Measurements from ENCODE around the gene UQCRHL.
A peak's percentile ranks its signal among the peaks of the same experiment; 100 is the strongest.
"Not testable (repeated sequence)": the region's sequence is repeated elsewhere in the genome, so short reads cannot be mapped to it uniquely, and the experiment has no call there.

UQCRHL gene

GRCh38 chr1:15847100-15847892, 39.8 kb upstream of the UQCRHL start, which contains the start of gene SPEN:
SPEN (plus strand) TSS chr1:15847707; CDS start chr1:15848068, 361 bp downstream.
- Histone ChIP-seq H3K27ac (peak within 1 kb of the TSS; percentile 99), H3K9me3 (no peaks in the 10 kb centered on the region), H3K36me3 (no peaks in the 10 kb centered on the region), H3K4me3 (peak within 1 kb of the TSS; percentile 93 to 98), H3K4me1 (peaks cover 0 to 62% (median 31%) of the 10 kb centered on the region in 4 donors), H3K27me3 (no peaks in the 10 kb centered on the region)
- TF ChIP-seq CTCF (IDR thresholded peaks at IDR 0.05), result peak; percentile 6 to 25
- intact Hi-C loops (cut with DNase I; ENCODE audit: low total_unique reads), result no loop called here
- peak; percentile 97 to 99 for DNase-seq

- H3K27me3 ChIP-seq; H3K9me3 ChIP-seq; H3K36me3 ChIP-seq; H3K27ac ChIP-seq; intact Hi-C loops (cut with DNase I; ENCODE audit: low total_unique reads): not testable (repeated sequence)
- peak in 1 of 2 donors; percentile 60 for DNase-seq
- Histone ChIP-seq H3K4me3 (peak overlapping the region in 1 of 2 donors; percentile 98), H3K4me1 (peaks cover 0 to 49% (median 22%) of the 10 kb centered on the region in 4 donors)
Measured at GRCh38 chr1:15846056-15846455, 38.6 kb upstream of the UQCRHL start.

GRCh38 chr1:15843826-15844572, 36.5 kb upstream of the UQCRHL start:
- H3K4me3 ChIP-seq, result no peak overlapping the region
- intact Hi-C loops (cut with DNase I; ENCODE audit: low total_unique reads), result no loop called here
- H3K27ac ChIP-seq, result peak overlapping the region in 1 of 2 donors; percentile 3
- no peaks in the 10 kb centered on the region for H3K9me3 ChIP-seq
- no peaks in the 10 kb centered on the region for H3K36me3 ChIP-seq
- DNase-seq, result no peak
- TF ChIP-seq CTCF (IDR thresholded peaks at IDR 0.05), result no peak
- no peaks in the 10 kb centered on the region for H3K27me3 ChIP-seq
- H3K4me1 ChIP-seq, result peaks cover 0 to 36% (median 15%) of the 10 kb centered on the region in 4 donors

GRCh38 chr1:15838721-15839120, 31.3 kb upstream of the UQCRHL start:
- no peak for TF ChIP-seq CTCF (IDR thresholded peaks at IDR 0.05)
- Histone ChIP-seq H3K27me3 (no peaks in the 10 kb centered on the region), H3K36me3 (no peaks in the 10 kb centered on the region), H3K27ac (no peak overlapping the region), H3K4me1 (peaks cover 0 to 15% (median 3%) of the 10 kb centered on the region in 4 donors), H3K9me3 (no peaks in the 10 kb centered on the region), H3K4me3 (no peak overlapping the region)
- intact Hi-C loops (cut with DNase I; ENCODE audit: low total_unique reads), result no loop called here
- peak in 1 of 2 donors; percentile 46 for DNase-seq

GRCh38 chr1:15837931-15838330, 30.5 kb upstream of the UQCRHL start:
- H3K4me3 ChIP-seq, result no peak overlapping the region
- intact Hi-C loops (cut with DNase I; ENCODE audit: low total_unique reads), result no loop called here
- no peak for TF ChIP-seq CTCF (IDR thresholded peaks at IDR 0.05)
- H3K9me3 ChIP-seq, result no peaks in the 10 kb centered on the region
- no peaks in the 10 kb centered on the region for H3K36me3 ChIP-seq
- peak in 1 of 2 donors; percentile 33 for DNase-seq
- H3K4me1 ChIP-seq, result peaks cover 0 to 18% (median 5%) of the 10 kb centered on the region in 4 donors
- H3K27ac ChIP-seq, result no peak overlapping the region
- no peaks in the 10 kb centered on the region for H3K27me3 ChIP-seq
